ENCODE data around the gene TOM1L2.

DNA sequence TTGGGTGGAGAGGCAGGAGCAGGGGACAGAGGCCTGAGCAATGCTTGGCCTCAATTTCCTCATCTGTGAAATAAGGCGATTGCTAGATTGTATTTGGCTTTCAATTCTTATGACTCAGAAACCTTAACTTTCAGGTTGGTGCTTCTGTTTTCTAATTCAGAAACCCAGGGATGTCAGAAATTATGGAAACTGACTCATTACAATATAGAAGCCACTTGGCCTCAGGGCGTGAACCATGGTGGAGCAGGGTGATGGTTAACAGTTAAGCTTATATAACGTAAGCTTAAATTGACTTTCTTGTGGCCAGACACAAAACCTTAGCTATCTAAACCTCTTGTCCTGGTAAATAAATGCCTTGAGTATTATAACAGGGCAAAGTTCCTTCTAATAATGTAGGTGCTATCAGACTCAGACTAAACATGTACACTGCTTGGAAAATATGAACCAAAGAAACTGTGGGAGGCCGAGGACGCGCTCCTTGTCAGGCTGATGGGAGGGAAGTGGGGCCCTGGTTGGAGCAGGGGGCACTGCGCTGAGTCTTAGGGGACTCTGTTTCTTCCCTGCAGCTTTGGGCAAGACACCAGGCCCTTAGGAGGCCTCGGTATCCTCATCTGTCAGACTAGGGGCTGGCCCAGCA, 118.3 kb downstream of the TOM1L2 start:
- TF ChIP-seq POLR2A (IDR thresholded peaks at IDR 0.05): no peak
- TF ChIP-seq, protein P1, sequence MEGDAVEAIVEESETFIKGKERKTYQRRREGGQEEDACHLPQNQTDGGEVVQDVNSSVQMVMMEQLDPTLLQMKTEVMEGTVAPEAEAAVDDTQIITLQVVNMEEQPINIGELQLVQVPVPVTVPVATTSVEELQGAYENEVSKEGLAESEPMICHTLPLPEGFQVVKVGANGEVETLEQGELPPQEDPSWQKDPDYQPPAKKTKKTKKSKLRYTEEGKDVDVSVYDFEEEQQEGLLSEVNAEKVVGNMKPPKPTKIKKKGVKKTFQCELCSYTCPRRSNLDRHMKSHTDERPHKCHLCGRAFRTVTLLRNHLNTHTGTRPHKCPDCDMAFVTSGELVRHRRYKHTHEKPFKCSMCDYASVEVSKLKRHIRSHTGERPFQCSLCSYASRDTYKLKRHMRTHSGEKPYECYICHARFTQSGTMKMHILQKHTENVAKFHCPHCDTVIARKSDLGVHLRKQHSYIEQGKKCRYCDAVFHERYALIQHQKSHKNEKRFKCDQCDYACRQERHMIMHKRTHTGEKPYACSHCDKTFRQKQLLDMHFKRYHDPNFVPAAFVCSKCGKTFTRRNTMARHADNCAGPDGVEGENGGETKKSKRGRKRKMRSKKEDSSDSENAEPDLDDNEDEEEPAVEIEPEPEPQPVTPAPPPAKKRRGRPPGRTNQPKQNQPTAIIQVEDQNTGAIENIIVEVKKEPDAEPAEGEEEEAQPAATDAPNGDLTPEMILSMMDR (IDR thresholded peaks at IDR 0.05): no peak

All from stomach (tissue), 4 donors.